Trophoblast cell (in vitro differentiated cells and primary cell): ENCODE measurements around the gene TEX38. TPM values are rescaled to one million over a fixed set of nuclear protein-coding genes. Genes with fewer than 3 reads are reported as not detected.

ENCODE experiments used
- DNase-seq, 2 donors: peaks; one replicate each; pipeline ENCODE4 v3.0.0-alpha.2; 2016
- H2AFZ ChIP-seq: 2 replicates; pipeline ENCODE4 v1.6.1; 2013; ENCODE audit warnings: low read length, moderate library complexity, mild to moderate bottlenecking; ENCODE audit not compliant: insufficient read depth, poor library complexity
- H2AK5ac ChIP-seq: 2 replicates; pipeline ENCODE4 v1.6.1; 2013; ENCODE audit warnings: mild to moderate bottlenecking, low read length
- H2BK120ac ChIP-seq: 2 replicates; pipeline ENCODE4 v1.6.1; 2013; ENCODE audit warnings: low read length, mild to moderate bottlenecking, moderate library complexity; ENCODE audit not compliant: insufficient read depth, poor library complexity
- H2BK12ac ChIP-seq: 2 replicates; pipeline ENCODE4 v1.6.1; 2013; ENCODE audit warnings: mild to moderate bottlenecking, low read length, moderate library complexity
- H2BK5ac ChIP-seq: 2 replicates; pipeline ENCODE4 v1.6.1; 2013; ENCODE audit warnings: low read length, low read depth, moderate library complexity, mild to moderate bottlenecking; ENCODE audit not compliant: poor library complexity
- H3K14ac ChIP-seq: 2 replicates; pipeline ENCODE4 v1.6.1; 2013; ENCODE audit warnings: mild to moderate bottlenecking, low read length
- H3K18ac ChIP-seq: 2 replicates; pipeline ENCODE4 v1.6.1; 2013; ENCODE audit warnings: mild to moderate bottlenecking, low read length
- H3K23ac ChIP-seq: 2 replicates; pipeline ENCODE4 v1.6.1; 2013; ENCODE audit warnings: low read length
- H3K27ac ChIP-seq: 2 replicates; pipeline ENCODE4 v1.5.1; 2013; ENCODE audit warnings: low read depth, mild to moderate bottlenecking, inconsistent platforms, low read length, moderate library complexity
- H3K27me3 ChIP-seq: 2 replicates; pipeline ENCODE4 v1.6.1; 2013; ENCODE audit warnings: inconsistent platforms, mild to moderate bottlenecking, low read length, moderate library complexity; ENCODE audit not compliant: insufficient read depth
- H3K36me3 ChIP-seq, 2 experiments: 1 replicate in 1 of 2; 2 replicates in 1 of 2; pipeline ENCODE4 v1.6.1; 2013; ENCODE audit warnings: low read length in 2 of 2, mild to moderate bottlenecking in 2 of 2, moderate library complexity in 1 of 2; ENCODE audit not compliant: insufficient read depth in 2 of 2, control insufficient read depth in 1 of 2
- H3K4ac ChIP-seq: 2 replicates; pipeline ENCODE4 v1.6.1; 2013; ENCODE audit warnings: low read depth, mild to moderate bottlenecking, low read length, moderate library complexity
- H3K4me1 ChIP-seq, 2 experiments: 1 replicate in 1 of 2; 2 replicates in 1 of 2; pipeline ENCODE4 v1.6.1; 2013; ENCODE audit warnings: low read length in 2 of 2, mild to moderate bottlenecking in 2 of 2, moderate library complexity in 1 of 2; ENCODE audit not compliant: insufficient read depth in 2 of 2, control insufficient read depth in 1 of 2
- H3K4me2 ChIP-seq: 2 replicates; pipeline ENCODE4 v1.6.1; 2013; ENCODE audit warnings: inconsistent platforms, mild to moderate bottlenecking, low read length, moderate library complexity
- H3K4me3 ChIP-seq: 2 replicates; pipeline ENCODE4 v1.5.1; 2013; ENCODE audit warnings: mild to moderate bottlenecking, low read depth, low read length, inconsistent platforms
- H3K79me1 ChIP-seq: one replicate; pipeline ENCODE4 v1.6.1; 2013; ENCODE audit warnings: low read length
- H3K79me2 ChIP-seq: 2 replicates; pipeline ENCODE4 v1.6.1; 2013; ENCODE audit warnings: low read length, mild to moderate bottlenecking; ENCODE audit not compliant: control insufficient read depth, insufficient read depth, poor library complexity
- H3K9ac ChIP-seq: 2 replicates; pipeline ENCODE4 v1.6.1; 2013; ENCODE audit warnings: mild to moderate bottlenecking, low read length
- H3K9me3 ChIP-seq: 2 replicates; pipeline ENCODE4 v1.6.1; 2013; ENCODE audit warnings: low read depth, mild to moderate bottlenecking, control low read depth, inconsistent platforms, low read length; ENCODE audit not compliant: insufficient read depth
- H4K12ac ChIP-seq: 2 replicates; pipeline ENCODE4 v1.6.1; 2013; ENCODE audit warnings: low read depth, mild to moderate bottlenecking, low read length, moderate library complexity
- H4K8ac ChIP-seq: 2 replicates; pipeline ENCODE4 v1.6.1; 2013; ENCODE audit warnings: low read depth, mild to moderate bottlenecking, low read length, moderate library complexity
- H4K91ac ChIP-seq: one replicate; pipeline ENCODE4 v1.6.1; 2013; ENCODE audit warnings: low read depth, mild to moderate bottlenecking, low read length, moderate library complexity
- WGBS: extraction: QIAGEN DNeasy Blood & Tissue Kit; methylation state at CpG from one replicate; pipeline ENCODE4 v1.1.7; 2013; ENCODE audit warnings: missing lambda C conversion rate; ENCODE audit not compliant: insufficient read length, insufficient coverage; ENCODE audit errors: extremely low coverage; 5-methylcytosine and 5-hydroxymethylcytosine counted together
- polyA plus RNA-seq: library from polyadenylated mRNA; stranded (reverse); fragments of 200-250 nt; gene quantifications from 2 replicates; pipeline ENCODE4 v1.2.3, GENCODE V29; 2013

Gene TEX38
- polyA plus RNA-seq, result not detected in 2 replicates

- Histone ChIP-seq H3K4ac (no peak within 1 kb of the TSS), H3K9ac (no peak within 1 kb of the TSS), H2AK5ac (no peak within 1 kb of the TSS), H3K79me2 (peaks cover 4% of the 10 kb centered on the region), H3K27ac (no peak within 1 kb of the TSS), H3K4me1 (peaks cover 5 to 11% of the 10 kb centered on the region in 2 experiments), H3K14ac (no peak within 1 kb of the TSS), H2BK12ac (no peak within 1 kb of the TSS), H3K36me3 (peaks cover 0 to 7% of the 10 kb centered on the region in 2 experiments), H3K27me3 (no peaks in the 10 kb centered on the region), H2BK120ac (no peak within 1 kb of the TSS), H3K79me1 (peaks cover 2% of the 10 kb centered on the region), H3K18ac (no peak within 1 kb of the TSS), H2BK5ac (no peak within 1 kb of the TSS), H4K8ac (no peak within 1 kb of the TSS), H2AFZ (no peak within 1 kb of the TSS), H3K4me3 (no peak within 1 kb of the TSS), H3K23ac (no peak within 1 kb of the TSS), H4K12ac (no peak within 1 kb of the TSS), H4K91ac (no peak within 1 kb of the TSS), H3K9me3 (no peaks in the 10 kb centered on the region), H3K4me2 (no peak within 1 kb of the TSS)
- no peak for DNase-seq
- WGBS, result no CpG with 5 or more reads among the region's 3 CpGs
These were observed at the start of gene TEX38 for GRCh38 chr1:46671554-46671953. Gene TEX38 (plus strand): TSS chr1:46671854. CDS start chr1:46671935, 81 bp downstream.

DNA sequence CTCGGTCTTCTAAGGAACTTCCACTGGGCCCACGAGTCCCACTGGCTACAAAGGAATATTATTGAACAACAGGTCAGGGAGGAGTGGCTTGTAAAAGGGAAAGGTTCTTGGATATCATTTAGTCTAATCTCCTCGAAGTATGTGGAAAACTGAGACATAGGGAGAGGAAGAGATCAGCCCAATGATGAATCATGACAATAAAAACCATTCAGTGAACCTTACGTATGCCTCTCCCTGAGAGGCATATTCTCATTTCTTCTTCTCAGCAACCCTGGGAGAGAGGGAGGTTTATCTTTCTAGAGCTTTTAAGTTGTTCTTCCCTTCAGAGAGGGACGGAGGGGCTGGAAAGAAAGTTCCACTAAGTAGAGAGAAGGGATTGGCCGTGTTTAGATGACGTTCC, 49.7 kb upstream of the TEX38 start:
- H3K18ac ChIP-seq, result no peak overlapping the region
- H3K79me2 ChIP-seq, result no peaks in the 10 kb centered on the region
- no peak overlapping the region for H3K4me2 ChIP-seq
- no peaks in the 10 kb centered on the region for H3K36me3 ChIP-seq
- H3K14ac ChIP-seq, result no peak overlapping the region
- H4K8ac ChIP-seq, result no peak overlapping the region
- no peak overlapping the region for H3K27ac ChIP-seq
- no peak overlapping the region for H2AFZ ChIP-seq
- no peak overlapping the region for H3K4ac ChIP-seq
- peaks cover 0 to 3% of the 10 kb centered on the region in 2 experiments for H3K4me1 ChIP-seq
- no peak overlapping the region for H3K9ac ChIP-seq
- H2AK5ac ChIP-seq, result no peak overlapping the region
- no peak overlapping the region for H4K91ac ChIP-seq
- DNase-seq, result no peak
- peaks cover 2% of the 10 kb centered on the region for H3K79me1 ChIP-seq
- no peaks in the 10 kb centered on the region for H3K27me3 ChIP-seq
- no peak overlapping the region for H2BK12ac ChIP-seq
- H2BK5ac ChIP-seq, result no peak overlapping the region
- H3K9me3 ChIP-seq, result no peaks in the 10 kb centered on the region
- WGBS, result no CpG with 5 or more reads among the region's 7 CpGs
- no peak overlapping the region for H4K12ac ChIP-seq
- no peak overlapping the region for H3K4me3 ChIP-seq
- no peak overlapping the region for H2BK120ac ChIP-seq
- no peak overlapping the region for H3K23ac ChIP-seq

DNA sequence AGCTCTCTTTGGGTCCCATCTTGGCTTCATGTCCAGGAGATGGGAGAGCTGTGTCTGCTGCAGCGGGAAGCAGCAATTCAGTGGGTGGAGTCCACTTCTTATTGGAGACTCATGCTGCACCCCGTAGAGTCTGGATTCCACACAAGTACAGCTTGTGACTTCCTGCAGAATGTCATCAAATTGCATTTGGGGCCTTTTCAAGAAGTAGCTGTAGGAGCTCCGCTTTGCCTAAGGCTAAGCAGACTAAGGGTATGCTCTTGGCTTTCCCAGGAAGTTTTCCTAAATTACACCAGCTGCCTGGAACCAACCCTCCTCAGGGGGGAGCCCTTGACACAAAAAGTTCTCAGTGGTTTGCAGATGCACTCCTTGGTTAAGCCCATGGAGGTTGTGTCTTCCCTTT, 49.3 kb upstream of the TEX38 start:
- Histone ChIP-seq H2BK12ac (no peak overlapping the region), H3K27ac (no peak overlapping the region), H3K4ac (no peak overlapping the region), H3K18ac (no peak overlapping the region), H4K91ac (no peak overlapping the region), H3K79me1 (no peaks in the 10 kb centered on the region), H3K4me3 (no peak overlapping the region), H3K36me3 (no peaks in the 10 kb centered on the region), H2AFZ (no peak overlapping the region), H4K8ac (no peak overlapping the region), H2BK120ac (no peak overlapping the region), H3K27me3 (no peaks in the 10 kb centered on the region), H3K14ac (no peak overlapping the region), H3K4me1 (no peaks in the 10 kb centered on the region), H3K9ac (no peak overlapping the region), H4K12ac (no peak overlapping the region), H3K4me2 (no peak overlapping the region), H3K23ac (no peak overlapping the region), H2BK5ac (no peak overlapping the region), H2AK5ac (no peak overlapping the region), H3K79me2 (no peaks in the 10 kb centered on the region), H3K9me3 (no peaks in the 10 kb centered on the region)
- DNase-seq, result peak in 1 of 2 donors; percentile 52
- WGBS, result no CpG with 5 or more reads among the region's 3 CpGs

DNA sequence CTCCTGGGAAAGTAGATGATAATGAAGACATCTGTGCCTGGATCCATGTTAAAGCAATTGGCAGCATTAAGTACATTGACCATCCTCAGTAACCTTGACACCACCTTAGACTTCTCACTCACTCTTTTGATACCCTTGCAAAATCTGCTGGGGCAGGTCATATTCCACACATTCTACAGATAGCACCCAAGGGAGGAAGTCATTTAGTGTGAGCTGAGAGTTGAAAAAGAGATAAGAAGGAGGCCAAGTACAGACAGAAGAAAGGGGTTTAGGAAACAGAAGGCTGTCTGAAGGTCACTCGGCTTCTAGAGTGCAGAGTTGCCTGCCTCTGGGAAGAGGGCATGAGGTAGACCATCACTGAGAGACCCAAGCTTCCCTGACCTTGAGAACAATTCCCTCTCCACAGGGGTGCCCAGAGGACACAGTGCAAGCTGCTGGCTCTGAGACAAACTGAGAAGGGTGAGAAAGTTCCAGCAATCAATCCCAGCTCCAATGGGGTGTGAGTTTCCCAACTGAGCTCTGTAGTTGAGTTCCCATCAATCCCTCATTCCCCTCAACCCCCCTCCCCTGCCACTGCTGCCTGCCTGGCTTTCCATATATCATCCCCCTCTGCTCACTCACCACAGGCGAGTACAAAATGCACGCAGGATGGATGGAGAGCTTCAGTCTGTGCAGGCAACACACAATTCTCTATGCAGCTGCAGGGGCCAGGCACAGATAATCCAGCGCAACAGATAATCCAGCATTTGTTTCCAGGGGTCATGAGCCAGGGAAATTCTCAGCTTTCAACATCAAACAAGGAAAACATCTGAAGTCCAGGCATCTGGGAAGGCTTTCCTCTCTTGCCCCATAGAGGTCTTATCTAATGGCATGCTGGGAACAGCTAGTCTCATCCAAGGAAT, 47.7 kb upstream of the TEX38 start:
- no peak overlapping the region for H3K14ac ChIP-seq
- H3K4me2 ChIP-seq, result no peak overlapping the region
- no peaks in the 10 kb centered on the region for H3K4me1 ChIP-seq
- peak in 1 of 2 donors; percentile 4 for DNase-seq
- H3K18ac ChIP-seq, result no peak overlapping the region
- no peak overlapping the region for H3K4ac ChIP-seq
- WGBS, result no CpG with 5 or more reads among the region's 4 CpGs
- no peaks in the 10 kb centered on the region for H3K79me1 ChIP-seq
- no peak overlapping the region for H4K12ac ChIP-seq
- H3K4me3 ChIP-seq, result no peak overlapping the region
- no peak overlapping the region for H2BK120ac ChIP-seq
- no peak overlapping the region for H4K8ac ChIP-seq
- no peak overlapping the region for H2AFZ ChIP-seq
- H2AK5ac ChIP-seq, result no peak overlapping the region
- no peaks in the 10 kb centered on the region for H3K9me3 ChIP-seq
- no peak overlapping the region for H2BK5ac ChIP-seq
- H3K27ac ChIP-seq, result no peak overlapping the region
- H3K23ac ChIP-seq, result no peak overlapping the region
- no peaks in the 10 kb centered on the region for H3K79me2 ChIP-seq
- no peaks in the 10 kb centered on the region for H3K27me3 ChIP-seq
- H3K9ac ChIP-seq, result no peak overlapping the region
- H2BK12ac ChIP-seq, result no peak overlapping the region
- no peak overlapping the region for H4K91ac ChIP-seq
- H3K36me3 ChIP-seq, result no peaks in the 10 kb centered on the region
